Stimulated activated naive CD8-positive, alpha-beta T cell treated with anti-CD3 and anti-CD28 coated beads, Interleukin-15, Interleukin-2, amounts not matched to agents 100 ng/mL and 50 ng/mL, for 24 hours (primary cell): ENCODE measurements around the gene NOTCH3.

Experiments used
- H3K27ac Mint-ChIP-seq: one replicate; pipeline ENCODE4 v1.8.0; 2021; ENCODE audit warnings: mild to moderate bottlenecking, mixed read lengths
- H3K27me3 Mint-ChIP-seq: one replicate; pipeline ENCODE4 v1.8.0; 2021; ENCODE audit warnings: mixed read lengths
- H3K36me3 Mint-ChIP-seq: one replicate; pipeline ENCODE4 v1.8.0; 2021; ENCODE audit warnings: low read depth, mixed read lengths
- H3K4me1 Mint-ChIP-seq: one replicate; pipeline ENCODE4 v1.8.0; 2021; ENCODE audit warnings: low read depth, mixed read lengths
- H3K4me3 Mint-ChIP-seq: one replicate; pipeline ENCODE4 v1.8.0; 2021; ENCODE audit warnings: mild to moderate bottlenecking, mixed read lengths
- H3K9me3 Mint-ChIP-seq: one replicate; pipeline ENCODE4 v1.8.0; 2021; ENCODE audit warnings: mixed read lengths

The NOTCH3 gene

GRCh38 chr19:15200553-15201364, at the start of gene NOTCH3:
NOTCH3 (minus strand) TSS chr19:15200995; CDS start chr19:15200905, 90 bp downstream.
- Mint-ChIP-seq H3K36me3 (no peaks in the 10 kb centered on the region), H3K9me3 (no peaks in the 10 kb centered on the region), H3K27ac (no peak within 1 kb of the TSS), H3K4me1 (peaks cover 17% of the 10 kb centered on the region), H3K4me3 (peak within 1 kb of the TSS; percentile 48), H3K27me3 (peaks cover 49% of the 10 kb centered on the region)

- no peak overlapping the region for H3K4me3 Mint-ChIP-seq
- no peaks in the 10 kb centered on the region for H3K4me1 Mint-ChIP-seq
- H3K27me3 Mint-ChIP-seq: no peaks in the 10 kb centered on the region
- no peaks in the 10 kb centered on the region for H3K9me3 Mint-ChIP-seq
- no peak overlapping the region for H3K27ac Mint-ChIP-seq
- peaks cover 57% of the 10 kb centered on the region for H3K36me3 Mint-ChIP-seq
These were observed 49.8 kb upstream of the NOTCH3 start for GRCh38 chr19:15250640-15250993.

- Mint-ChIP-seq H3K27me3 (no peaks in the 10 kb centered on the region), H3K4me3 (no peak overlapping the region), H3K27ac (no peak overlapping the region), H3K9me3 (no peaks in the 10 kb centered on the region), H3K36me3 (peaks cover 56% of the 10 kb centered on the region), H3K4me1 (no peaks in the 10 kb centered on the region)
These were observed 49.3 kb upstream of the NOTCH3 start for GRCh38 chr19:15249972-15250639.

- Mint-ChIP-seq H3K27me3 (no peaks in the 10 kb centered on the region), H3K36me3 (peaks cover 57% of the 10 kb centered on the region), H3K27ac (no peak overlapping the region), H3K9me3 (no peaks in the 10 kb centered on the region), H3K4me3 (no peak overlapping the region), H3K4me1 (no peaks in the 10 kb centered on the region)
These were observed 48.7 kb upstream of the NOTCH3 start for GRCh38 chr19:15249528-15249874.

DNA sequence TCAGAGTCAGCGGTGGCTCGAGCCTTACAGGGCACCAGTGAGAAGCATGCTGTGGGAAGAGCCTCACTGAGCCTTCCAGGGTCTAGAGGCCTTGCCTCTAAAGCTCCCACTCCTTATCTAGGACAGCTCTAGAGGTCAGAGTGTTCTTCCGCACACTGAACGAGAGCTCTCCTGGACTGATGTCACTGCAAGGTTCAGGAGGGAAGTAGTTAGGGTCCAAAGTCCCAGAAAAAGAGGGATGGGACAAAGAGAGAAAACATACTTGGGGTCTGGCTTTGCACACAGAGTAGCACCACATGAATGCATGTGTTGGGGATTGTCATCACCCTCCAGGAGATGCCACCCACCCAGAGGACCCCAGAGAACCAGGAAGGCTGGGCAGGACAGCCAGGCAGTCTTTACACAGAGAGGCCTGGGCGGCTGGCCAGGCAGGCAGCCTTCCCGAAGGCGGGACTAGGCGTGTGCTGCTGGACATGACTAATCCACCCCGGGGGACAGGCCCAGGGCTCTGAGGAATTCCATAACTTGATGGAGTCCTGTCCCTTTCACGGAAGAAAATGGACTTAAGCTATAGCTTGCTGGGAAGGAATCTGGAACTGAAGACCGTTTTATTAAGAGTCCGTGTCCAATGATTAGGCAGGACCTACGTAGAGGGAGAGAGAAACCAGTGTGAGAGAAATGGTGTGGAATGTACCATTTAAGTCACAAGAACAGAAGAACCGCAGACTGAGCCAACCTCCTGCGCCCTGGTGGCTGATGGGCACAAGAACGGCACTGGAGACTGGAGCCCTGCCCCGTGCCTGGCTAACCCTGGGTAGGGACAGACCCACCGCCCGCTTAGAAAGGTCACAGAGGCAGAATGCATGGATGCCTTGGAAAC, 48.1 kb upstream of the NOTCH3 start:
- peaks cover 52% of the 10 kb centered on the region for H3K36me3 Mint-ChIP-seq
- H3K9me3 Mint-ChIP-seq: no peaks in the 10 kb centered on the region
- no peaks in the 10 kb centered on the region for H3K27me3 Mint-ChIP-seq
- H3K4me3 Mint-ChIP-seq: no peak overlapping the region
- no peak overlapping the region for H3K27ac Mint-ChIP-seq
- no peaks in the 10 kb centered on the region for H3K4me1 Mint-ChIP-seq

- Mint-ChIP-seq H3K27me3 (no peaks in the 10 kb centered on the region), H3K4me3 (no peak overlapping the region), H3K36me3 (peaks cover 50% of the 10 kb centered on the region), H3K27ac (no peak overlapping the region), H3K9me3 (no peaks in the 10 kb centered on the region), H3K4me1 (no peaks in the 10 kb centered on the region)
These were observed 47.3 kb upstream of the NOTCH3 start for GRCh38 chr19:15248106-15248505.

GRCh38 chr19:15247107-15248014, 46.6 kb upstream of the NOTCH3 start:
- H3K4me1 Mint-ChIP-seq: no peaks in the 10 kb centered on the region
- no peak overlapping the region for H3K4me3 Mint-ChIP-seq
- peaks cover 47% of the 10 kb centered on the region for H3K36me3 Mint-ChIP-seq
- no peaks in the 10 kb centered on the region for H3K9me3 Mint-ChIP-seq
- no peak overlapping the region for H3K27ac Mint-ChIP-seq
- no peaks in the 10 kb centered on the region for H3K27me3 Mint-ChIP-seq

- Mint-ChIP-seq H3K36me3 (peaks cover 41% of the 10 kb centered on the region), H3K4me3 (no peak overlapping the region), H3K4me1 (no peaks in the 10 kb centered on the region), H3K9me3 (no peaks in the 10 kb centered on the region), H3K27ac (no peak overlapping the region), H3K27me3 (no peaks in the 10 kb centered on the region)
These were observed 45.3 kb upstream of the NOTCH3 start for GRCh38 chr19:15246198-15246481.

GRCh38 chr19:15245370-15246197, 44.8 kb upstream of the NOTCH3 start:
- no peaks in the 10 kb centered on the region for H3K9me3 Mint-ChIP-seq
- H3K4me1 Mint-ChIP-seq: no peaks in the 10 kb centered on the region
- no peaks in the 10 kb centered on the region for H3K27me3 Mint-ChIP-seq
- peaks cover 41% of the 10 kb centered on the region for H3K36me3 Mint-ChIP-seq
- no peak overlapping the region for H3K27ac Mint-ChIP-seq
- H3K4me3 Mint-ChIP-seq: no peak overlapping the region

- Mint-ChIP-seq H3K4me3 (no peak overlapping the region), H3K36me3 (peaks cover 43% of the 10 kb centered on the region), H3K4me1 (no peaks in the 10 kb centered on the region)
These were observed 44.0 kb upstream of the NOTCH3 start for GRCh38 chr19:15244808-15245207.

DNA sequence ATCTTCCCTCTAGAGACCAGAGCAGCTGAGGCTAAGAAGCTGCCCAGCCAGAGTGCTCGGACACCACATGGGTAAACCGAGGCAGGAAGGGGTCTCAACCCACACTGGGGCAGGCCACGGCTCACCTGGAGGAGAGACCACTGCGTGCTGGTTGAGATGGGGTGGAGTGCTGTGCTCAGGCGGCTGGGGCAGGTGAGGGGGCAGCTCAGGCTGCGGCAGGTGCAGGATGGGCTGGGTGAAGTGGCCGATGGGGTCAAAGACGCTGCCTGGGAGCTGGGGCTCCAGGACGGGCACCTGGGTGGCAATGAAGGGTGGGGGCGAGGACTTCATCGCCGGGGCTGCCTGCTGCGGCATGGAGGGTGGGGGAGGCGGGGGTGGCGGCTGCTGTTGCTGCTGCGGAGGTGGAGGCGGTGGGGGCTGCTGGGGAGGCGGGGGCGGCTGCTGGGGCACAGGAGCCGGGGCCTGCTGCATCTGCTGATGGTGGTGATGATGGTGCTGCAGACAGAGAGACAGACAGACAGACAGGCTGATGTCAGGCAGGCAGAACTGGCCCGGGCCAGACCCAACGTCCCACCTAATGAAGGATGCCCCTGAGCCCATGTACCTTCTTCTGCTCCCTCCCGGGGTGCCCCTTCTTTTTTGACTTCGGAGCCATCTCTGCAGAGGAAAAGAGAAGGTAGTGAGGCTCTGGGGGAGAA, 43.5 kb upstream of the NOTCH3 start:
- Mint-ChIP-seq H3K36me3 (peaks cover 46% of the 10 kb centered on the region), H3K27me3 (no peaks in the 10 kb centered on the region), H3K27ac (no peak overlapping the region), H3K9me3 (no peaks in the 10 kb centered on the region), H3K4me1 (no peaks in the 10 kb centered on the region), H3K4me3 (no peak overlapping the region)

More at GRCh38 chr19:15244808-15245207, 44.0 kb upstream of the NOTCH3 start:
- Mint-ChIP-seq H3K27me3 (no peaks in the 10 kb centered on the region), H3K27ac (no peak overlapping the region), H3K9me3 (no peaks in the 10 kb centered on the region)

GRCh38 chr19:15243236-15243957, 42.6 kb upstream of the NOTCH3 start:
- no peak overlapping the region for H3K27ac Mint-ChIP-seq
- H3K27me3 Mint-ChIP-seq: no peaks in the 10 kb centered on the region
- no peaks in the 10 kb centered on the region for H3K4me1 Mint-ChIP-seq
- H3K9me3 Mint-ChIP-seq: no peaks in the 10 kb centered on the region
- H3K4me3 Mint-ChIP-seq: no peak overlapping the region
- H3K36me3 Mint-ChIP-seq: peaks cover 38% of the 10 kb centered on the region
